ENCODE results near the gene PIGR. TPM values are rescaled to one million over a fixed set of nuclear protein-coding genes. Genes with fewer than 3 reads are reported as not detected.

Gene PIGR
- total RNA-seq, 1 experiment from 2014 or later, result not detected

DNA sequence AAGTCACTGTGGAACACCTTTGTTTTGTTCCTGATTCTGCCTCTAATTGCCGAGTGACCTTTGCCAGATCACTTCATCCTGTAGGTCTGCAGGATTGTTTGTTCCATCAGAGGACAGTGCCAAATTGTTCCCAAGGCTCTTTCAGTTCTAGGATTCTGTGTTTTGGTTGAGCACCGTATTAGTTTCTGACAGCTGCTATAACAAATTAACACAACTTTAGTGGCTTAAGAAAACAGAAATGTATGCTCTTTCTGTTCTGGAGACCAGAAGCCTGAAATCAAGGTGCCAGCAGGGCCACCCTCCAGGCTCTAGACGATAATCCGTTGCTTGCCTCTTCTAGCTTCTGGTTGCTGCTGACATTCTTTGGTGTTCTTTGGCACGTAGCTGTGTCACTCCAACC lies 3.4 kb upstream of the PIGR start:
- Histone ChIP-seq H3K79me1 (ENCODE audit: insufficient read depth, low read depth, low read length, poor library complexity, severe bottlenecking) (no peaks in the 10 kb centered on the region), H4K20me1 (ENCODE audit: control insufficient read depth, insufficient read depth, insufficient read length) (no peaks in the 10 kb centered on the region), H4K5ac (ENCODE audit: insufficient read length, low read depth, low read length) (no peak overlapping the region), H3K23me2 (ENCODE audit: insufficient read length, low read depth, low read length, poor library complexity, severe bottlenecking) (no peaks in the 10 kb centered on the region), H3K18ac (ENCODE audit: insufficient read length, low read depth, low read length) (no peak overlapping the region), H2BK12ac (ENCODE audit: insufficient read length, low read depth, low read length) (no peak overlapping the region), H3T11ph (ENCODE audit: low read length) (no peak overlapping the region), H3K79me2 (ENCODE audit: insufficient read depth, low read length) (no peaks in the 10 kb centered on the region), H2BK5ac (ENCODE audit: insufficient read length, low read length) (no peak overlapping the region), H2AK5ac (ENCODE audit: insufficient read length, low read length) (no peak overlapping the region), H4K8ac (replicated peaks; ENCODE audit: insufficient read length, low read depth, low read length) (no peak overlapping the region), H3K14ac (ENCODE audit: insufficient read depth, low read length) (no peak overlapping the region), H4K91ac (ENCODE audit: insufficient read length, low read depth, low read length) (no peak overlapping the region), H3K27ac (ENCODE audit: insufficient read length, low read depth, low read length) (no peak overlapping the region), H3K23ac (ENCODE audit: insufficient read length, low read depth, low read length) (no peak overlapping the region), H3K56ac (ENCODE audit: insufficient read length, low read depth, low read length) (no peak overlapping the region), H2AFZ (ENCODE audit: low read length) (no peak overlapping the region), H3K4ac (ENCODE audit: low read depth, low read length) (no peak overlapping the region), H3K27me3 (ENCODE audit: insufficient read depth, low read length) (no peaks in the 10 kb centered on the region), H3K4me1 (ENCODE audit: insufficient read depth, low read length) (no peaks in the 10 kb centered on the region), H2BK20ac (ENCODE audit: low read depth, low read length, poor library complexity, severe bottlenecking) (no peak overlapping the region), H3K9ac (ENCODE audit: extremely low read depth, insufficient read length, low read length) (no peak overlapping the region), H2BK15ac (ENCODE audit: low read depth, low read length) (no peak overlapping the region), H3K4me2 (ENCODE audit: insufficient read depth, insufficient read length, low read length) (no peak overlapping the region), H2BK120ac (ENCODE audit: low read depth, low read length, poor library complexity, severe bottlenecking) (no peak overlapping the region), H3K9me3 (ENCODE audit: control insufficient read depth, low read depth, low read length) (no peaks in the 10 kb centered on the region)
- TF ChIP-seq, protein P1, sequence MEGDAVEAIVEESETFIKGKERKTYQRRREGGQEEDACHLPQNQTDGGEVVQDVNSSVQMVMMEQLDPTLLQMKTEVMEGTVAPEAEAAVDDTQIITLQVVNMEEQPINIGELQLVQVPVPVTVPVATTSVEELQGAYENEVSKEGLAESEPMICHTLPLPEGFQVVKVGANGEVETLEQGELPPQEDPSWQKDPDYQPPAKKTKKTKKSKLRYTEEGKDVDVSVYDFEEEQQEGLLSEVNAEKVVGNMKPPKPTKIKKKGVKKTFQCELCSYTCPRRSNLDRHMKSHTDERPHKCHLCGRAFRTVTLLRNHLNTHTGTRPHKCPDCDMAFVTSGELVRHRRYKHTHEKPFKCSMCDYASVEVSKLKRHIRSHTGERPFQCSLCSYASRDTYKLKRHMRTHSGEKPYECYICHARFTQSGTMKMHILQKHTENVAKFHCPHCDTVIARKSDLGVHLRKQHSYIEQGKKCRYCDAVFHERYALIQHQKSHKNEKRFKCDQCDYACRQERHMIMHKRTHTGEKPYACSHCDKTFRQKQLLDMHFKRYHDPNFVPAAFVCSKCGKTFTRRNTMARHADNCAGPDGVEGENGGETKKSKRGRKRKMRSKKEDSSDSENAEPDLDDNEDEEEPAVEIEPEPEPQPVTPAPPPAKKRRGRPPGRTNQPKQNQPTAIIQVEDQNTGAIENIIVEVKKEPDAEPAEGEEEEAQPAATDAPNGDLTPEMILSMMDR (conservative IDR thresholded peaks at IDR 0.05), result no peak
- DNase-seq, result no peak
- no peaks in the 10 kb centered on the region for H3K4me1 Mint-ChIP-seq
- WGBS (ENCODE audit: extremely low coverage, insufficient read length, low lambda C conversion rate), result no CpG with 5 or more reads among the region's 5 CpGs
- H3K4me3 Mint-ChIP-seq, result no peak overlapping the region
- H3K9me3 Mint-ChIP-seq, result no peaks in the 10 kb centered on the region
- H3K36me3 Mint-ChIP-seq (ENCODE audit: insufficient read depth in 1 of 3, low read depth in 3 of 3), result no peaks in the 10 kb centered on the region; a peak in 1 of 7 replicates
- peaks cover 18% of the 10 kb centered on the region for H3K27me3 Mint-ChIP-seq (ENCODE audit: low read depth)
- H3K27ac Mint-ChIP-seq, result no peak overlapping the region

All from H9 (cell line).